ENCODE data around the gene PPP1R17. TPM values are rescaled to one million over a fixed set of nuclear protein-coding genes. Genes with fewer than 3 reads are reported as not detected.

Gene PPP1R17
- total RNA-seq, result 2.9 TPM

GRCh38 chr7:31687024-31687748, at the start of gene PPP1R17:
TSS of gene PPP1R17 (plus strand) at chr7:31687215. CDS start at chr7:31692442, 5,227 bp downstream.
- DNase-seq (ENCODE audit: low spot score in 2 of 2) (no peak), FAIRE-seq (no peak)

DNA sequence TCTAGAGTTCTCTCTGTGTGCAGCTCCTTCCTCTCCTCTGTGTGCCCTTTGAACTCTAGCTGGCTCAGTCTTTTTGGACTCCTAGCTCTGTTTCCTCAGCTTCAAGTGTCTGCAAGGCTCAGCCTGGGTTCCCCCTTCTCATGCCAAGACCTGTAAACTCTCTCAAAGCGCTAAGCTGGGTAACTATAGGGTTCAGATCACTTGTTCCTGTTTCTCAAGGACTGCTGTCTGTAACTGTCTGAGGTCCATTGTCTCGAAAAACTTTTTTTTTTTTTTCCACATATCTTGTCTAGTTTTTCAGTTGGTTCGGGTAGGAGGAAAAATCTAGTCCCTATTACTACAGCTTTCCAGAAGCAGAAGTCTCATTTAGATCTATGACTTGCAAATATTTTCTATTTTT, 46.6 kb upstream of the PPP1R17 start:
- no peak for DNase-seq (ENCODE audit: low spot score in 2 of 2)
- no peak for FAIRE-seq

DNA sequence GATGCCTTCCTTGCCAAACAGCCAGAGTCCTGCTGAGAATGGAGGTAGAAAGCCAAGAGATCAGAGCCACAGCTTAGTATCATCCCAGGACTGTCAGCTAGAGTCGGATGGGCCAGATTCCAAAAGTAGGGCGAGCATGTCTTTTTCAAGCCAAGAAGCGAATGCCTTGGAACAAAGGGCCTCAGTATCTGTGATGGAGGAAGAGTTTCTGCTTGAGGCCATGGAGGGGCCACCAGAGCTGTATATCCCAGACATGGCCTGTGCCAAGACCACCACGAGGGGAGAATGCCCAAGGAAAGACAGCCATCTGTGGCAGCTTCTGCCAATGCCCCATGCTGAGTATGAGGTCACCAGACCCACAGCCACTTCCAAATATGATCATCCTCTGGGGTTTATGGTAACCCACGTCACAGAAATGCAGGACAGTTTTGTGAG, 44.3 kb upstream of the PPP1R17 start:
- DNase-seq (ENCODE audit: low spot score in 2 of 2), result no peak
- no peak for FAIRE-seq

- DNase-seq (ENCODE audit: low spot score in 2 of 2), result no peak
- no peak for FAIRE-seq
These were observed 40.1 kb upstream of the PPP1R17 start for GRCh38 chr7:31646942-31647341.

DNA sequence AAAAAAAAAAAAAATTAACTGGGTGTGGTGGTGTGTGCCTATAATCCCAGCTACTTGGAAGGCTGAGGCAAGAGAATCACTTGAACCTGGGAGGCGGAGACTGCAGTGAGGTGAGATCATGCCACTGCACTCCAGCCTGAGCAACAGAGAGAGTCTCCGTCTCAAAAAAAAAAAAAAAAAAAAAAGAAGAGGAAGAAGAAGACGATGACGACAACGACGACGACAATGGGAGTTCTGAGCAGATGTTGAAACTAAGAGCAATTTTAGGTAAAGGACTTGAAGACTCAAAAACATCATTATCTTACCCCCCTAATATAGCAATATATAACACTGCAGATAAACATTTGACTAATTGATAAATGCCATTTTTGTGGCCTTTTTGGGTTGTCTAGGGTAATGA, 39.5 kb upstream of the PPP1R17 start:
- DNase-seq (ENCODE audit: low spot score in 2 of 2) (no peak), FAIRE-seq (no peak)

GRCh38 chr7:31648288-31648687, 38.7 kb upstream of the PPP1R17 start:
- DNase-seq (ENCODE audit: low spot score in 2 of 2), result peak in 1 of 2 donors; percentile 11

GRCh38 chr7:31648880-31649279, 38.1 kb upstream of the PPP1R17 start:
- FAIRE-seq, result no peak
- DNase-seq (ENCODE audit: low spot score in 2 of 2), result no peak

More at GRCh38 chr7:31648288-31648687, 38.7 kb upstream of the PPP1R17 start:
- FAIRE-seq, result no peak

DNA sequence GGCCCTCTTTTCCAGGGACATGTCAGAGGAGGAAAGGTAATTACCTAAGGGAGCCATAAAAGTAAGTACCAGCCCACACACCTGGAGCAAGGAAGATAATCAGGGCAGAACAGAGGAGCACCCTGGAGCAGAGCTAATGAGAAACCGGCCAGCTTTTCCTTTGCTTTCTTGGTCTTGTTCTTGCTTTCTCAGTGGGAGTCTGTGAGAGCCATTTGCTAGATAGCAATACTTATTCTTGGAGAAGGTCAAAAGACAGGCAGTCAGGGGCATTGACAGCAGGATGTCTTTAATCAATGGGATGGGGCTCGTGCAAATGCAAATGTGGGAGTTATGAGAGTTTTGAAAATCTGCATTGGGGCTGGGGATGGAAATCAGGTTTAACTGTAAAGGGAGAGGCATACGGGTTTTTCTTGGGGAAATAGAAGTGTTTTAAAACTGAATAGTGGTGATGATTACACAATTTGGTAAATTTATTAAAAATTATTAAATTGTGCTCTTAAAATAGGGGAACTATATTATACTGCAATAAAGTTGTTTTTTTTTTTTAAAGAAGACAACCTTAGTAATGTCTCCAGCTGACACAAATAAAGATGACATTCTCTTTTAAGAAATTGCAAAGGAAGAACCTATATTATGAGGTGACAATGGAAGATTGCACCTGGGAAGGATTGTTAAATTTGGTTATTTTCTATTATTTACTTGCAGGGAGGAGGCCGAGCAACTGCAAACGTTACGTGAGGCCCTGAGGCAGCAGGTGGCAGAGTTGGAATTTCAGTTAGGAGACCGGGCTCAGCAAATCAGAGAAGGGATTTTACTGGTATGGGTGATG, 35.6 kb upstream of the PPP1R17 start:
- no peak for DNase-seq (ENCODE audit: low spot score in 2 of 2)
- FAIRE-seq, result no peak

- DNase-seq (ENCODE audit: low spot score in 2 of 2) (no peak), FAIRE-seq (no peak)
These were observed 35.0 kb upstream of the PPP1R17 start for GRCh38 chr7:31652063-31652326.

- DNase-seq (ENCODE audit: low spot score in 2 of 2), result no peak
These were observed 23.9 kb upstream of the PPP1R17 start for GRCh38 chr7:31663072-31663471.

DNA sequence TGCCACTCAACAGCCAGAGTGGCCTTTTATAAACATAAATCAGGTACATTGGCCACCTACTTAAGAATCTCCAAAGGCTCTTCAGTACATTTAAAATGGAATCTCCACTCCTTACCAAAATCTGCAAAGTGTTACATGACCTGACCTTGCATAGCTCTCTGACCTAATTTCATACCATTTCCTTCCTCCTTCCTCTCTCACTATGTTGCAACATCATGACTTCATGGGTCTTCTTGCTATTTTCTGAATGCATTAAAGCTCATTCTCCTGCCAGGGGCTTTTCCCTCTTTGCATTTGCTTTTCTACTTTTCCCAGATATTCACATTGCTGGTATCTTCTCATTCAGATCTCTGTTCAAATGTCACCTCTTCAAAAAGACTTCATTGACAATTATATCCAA, 22.1 kb upstream of the PPP1R17 start:
- FAIRE-seq (no peak), DNase-seq (ENCODE audit: low spot score in 2 of 2) (no peak)

More at GRCh38 chr7:31663072-31663471, 23.9 kb upstream of the PPP1R17 start:
- no peak for FAIRE-seq

DNA sequence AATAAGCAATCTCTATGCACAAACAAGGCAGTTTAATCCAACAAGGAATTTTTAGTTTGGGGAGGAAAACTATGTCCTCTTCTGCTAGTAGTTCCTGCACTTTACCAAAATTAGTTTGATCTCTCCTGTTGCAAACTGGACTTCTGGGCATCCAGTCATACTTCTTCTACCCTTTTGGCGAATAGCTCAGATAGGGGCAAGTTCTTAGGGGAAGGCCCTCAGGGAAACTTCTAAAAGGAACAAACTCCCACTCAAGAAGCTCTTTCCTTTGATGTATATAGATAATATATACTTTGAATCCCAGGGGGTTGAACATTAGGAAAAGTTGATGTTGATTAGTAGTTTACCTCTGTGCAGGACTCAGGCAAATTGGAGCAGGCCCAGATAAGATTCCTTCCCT, 21.5 kb upstream of the PPP1R17 start:
- DNase-seq (ENCODE audit: low spot score in 2 of 2) (no peak), FAIRE-seq (no peak)

GRCh38 chr7:31669461-31669860, 17.6 kb upstream of the PPP1R17 start:
- no peak for DNase-seq (ENCODE audit: low spot score in 2 of 2)
- FAIRE-seq, result no peak

- no peak for FAIRE-seq
- no peak for DNase-seq (ENCODE audit: low spot score in 2 of 2)
These were observed 7.3 kb upstream of the PPP1R17 start for GRCh38 chr7:31679574-31680305.

GRCh38 chr7:31683445-31684225, 3.4 kb upstream of the PPP1R17 start:
- no peak for DNase-seq (ENCODE audit: low spot score in 2 of 2)
- no peak for FAIRE-seq

GRCh38 chr7:31688372-31688771, 1.4 kb downstream of the PPP1R17 start:
- FAIRE-seq (no peak), DNase-seq (ENCODE audit: low spot score in 2 of 2) (no peak)

GRCh38 chr7:31688996-31689395, 2.0 kb downstream of the PPP1R17 start:
- DNase-seq (ENCODE audit: low spot score in 2 of 2) (no peak), FAIRE-seq (no peak)

- no peak for FAIRE-seq
These were observed 3.9 kb downstream of the PPP1R17 start for GRCh38 chr7:31690935-31691334.

DNA sequence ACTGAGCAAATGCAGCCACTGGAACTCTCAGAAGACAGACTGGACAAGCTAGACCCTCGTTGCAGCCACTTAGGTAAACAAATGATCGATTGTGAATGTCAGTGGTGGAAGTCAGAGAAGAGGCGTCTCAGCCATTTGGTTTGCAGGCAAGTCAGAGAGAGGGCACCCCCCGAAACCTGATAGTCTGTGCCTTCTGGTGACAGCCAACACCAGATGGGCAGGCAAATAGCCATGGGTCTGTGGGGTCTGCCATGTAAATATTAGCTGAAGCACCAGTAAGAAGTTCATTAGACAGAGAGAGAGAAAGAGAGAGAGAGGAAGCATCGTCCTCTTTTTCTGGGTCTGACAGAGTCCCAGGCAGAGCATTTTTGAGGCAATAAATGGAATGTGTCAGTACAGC, 5.4 kb downstream of the PPP1R17 start:
- FAIRE-seq, result no peak
- no peak for DNase-seq (ENCODE audit: low spot score in 2 of 2)

More at GRCh38 chr7:31690935-31691334, 3.9 kb downstream of the PPP1R17 start:
- DNase-seq (ENCODE audit: low spot score in 2 of 2), result no peak

DNA sequence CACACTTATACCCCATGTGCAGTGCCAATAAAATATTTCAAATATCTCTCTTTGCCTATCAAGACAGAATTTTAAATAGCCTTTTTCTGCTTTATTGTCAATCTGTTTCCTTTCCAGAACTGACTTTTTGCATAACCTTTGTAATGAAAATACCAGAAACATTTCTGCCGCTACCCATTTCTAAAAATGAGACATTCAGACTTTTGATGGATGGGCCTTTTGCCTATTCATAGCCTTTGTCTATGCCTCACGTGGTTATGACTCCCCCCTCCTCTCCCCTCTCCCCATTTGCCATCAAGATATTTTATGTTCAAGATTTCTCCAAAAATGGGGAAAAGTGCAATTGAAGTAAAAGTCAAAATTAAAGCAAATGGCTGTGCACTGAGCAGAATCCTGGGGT, 5.9 kb downstream of the PPP1R17 start:
- DNase-seq (ENCODE audit: low spot score in 2 of 2), result no peak
- no peak for FAIRE-seq

Measured in frontal cortex (tissue), 4 donors.